Tibial nerve (tissue), 4 donors: Measurements from ENCODE around the gene JMJD7. TPM values are rescaled to one million over a fixed set of nuclear protein-coding genes. Genes with fewer than 3 reads are reported as not detected.

Experiments used
- DNase-seq, 2 donors: peaks; one replicate each; pipeline ENCODE4 v3.0.0-alpha.2; 2019; ENCODE audit warnings: low spot score in 2 of 2
- H3K27ac ChIP-seq, 4 donors: fragments of 200-600 bp; sonication (generic) in 3 of 4; one replicate each; pipeline ENCODE4 v1.5.1; 2017 to 2019; ENCODE audit warnings: mild to moderate bottlenecking in 1 of 4
- H3K27me3 ChIP-seq, 2 donors: fragments of 200-600 bp; sonication (generic) in 1 of 2; one replicate each; pipeline versions ENCODE4 v1.5.1 to v1.6.0; 2017 to 2019
- H3K36me3 ChIP-seq, 3 donors: fragments of 200-600 bp; sonication (generic); one replicate each; pipeline ENCODE4 v1.5.1; 2018 to 2019
- H3K4me1 ChIP-seq, 4 donors: fragments of 200-600 bp; sonication (generic) in 3 of 4; one replicate each; pipeline ENCODE4 v1.5.1; 2017 to 2019
- H3K4me3 ChIP-seq, 4 donors: fragments of 200-600 bp; sonication (generic) in 3 of 4; one replicate each; pipeline ENCODE4 v1.5.1; 2017 to 2019; ENCODE audit warnings: mild to moderate bottlenecking in 1 of 4, moderate library complexity in 1 of 4
- H3K9me3 ChIP-seq, 4 donors: fragments of 200-600 bp; sonication (generic) in 3 of 4; one replicate each; pipeline ENCODE4 v1.5.1; 2017 to 2019
- CTCF ChIP-seq, 5 experiments: fragments of 200-600 bp in 3 of 5; fragments of 450-650 bp in 2 of 5; sonication (generic) in 3 of 5; IDR thresholded peaks; one replicate each; pipeline ENCODE4 v1.5.1; 2016 to 2019; ENCODE audit warnings: antibody characterized with exemption in 5 of 5, mild to moderate bottlenecking in 3 of 5, moderate library complexity in 2 of 5
- EP300 ChIP-seq, 2 donors: sonication (generic); formaldehyde crosslinking; IDR thresholded peaks; one replicate each; pipeline ENCODE4 v1.6.1; 2017; ENCODE audit warnings: antibody characterized with exemption in 2 of 2, mild to moderate bottlenecking in 1 of 2
- POLR2A ChIP-seq, 2 donors: fragments of 450-650 bp; IDR thresholded peaks; one replicate each; pipeline ENCODE4 v1.6.1; 2017; ENCODE audit warnings: antibody characterized with exemption in 2 of 2, mild to moderate bottlenecking in 2 of 2, moderate library complexity in 2 of 2
- WGBS, 2 donors: methylation state at CpG; one replicate each; pipeline ENCODE4 v1.1.5; 2018; 5-methylcytosine and 5-hydroxymethylcytosine counted together
- total RNA-seq, 4 donors: library from RNA; depleted of rRNA; stranded (reverse); fragments of >200 nt; gene quantifications; one replicate each; pipeline ENCODE4 v1.1.0, GENCODE V29; 2016

Gene JMJD7
- total RNA-seq, 4 donors from 2014 or later: 9.0 to 16.8 (median 12.0) TPM

GRCh38 chr15:41874736-41875135 is 46.8 kb downstream of the JMJD7 start:
- H3K27me3 ChIP-seq: peaks cover 0 to 2% of the 10 kb centered on the region in 2 donors
- no peak overlapping the region for H3K4me3 ChIP-seq
- no peaks in the 10 kb centered on the region for H3K9me3 ChIP-seq
- H3K4me1 ChIP-seq: peaks cover 0 to 7% (median 0%) of the 10 kb centered on the region in 4 donors
- DNase-seq: no peak
- no peak overlapping the region for H3K27ac ChIP-seq
- WGBS, 2 donors: 85 to 89% methylated on average over 7 to 12 of the region's 12 CpGs
- TF ChIP-seq EP300 (IDR thresholded peaks at IDR 0.05) (no peak), POLR2A (IDR thresholded peaks at IDR 0.05) (no peak), CTCF (IDR thresholded peaks at IDR 0.05) (no peak)
- no peaks in the 10 kb centered on the region for H3K36me3 ChIP-seq

- H3K9me3 ChIP-seq: no peaks in the 10 kb centered on the region
- H3K27ac ChIP-seq: no peak overlapping the region
- WGBS, 2 donors: 76 to 85% methylated on average over 13 of the region's 13 CpGs
- H3K4me1 ChIP-seq: no peaks in the 10 kb centered on the region
- H3K27me3 ChIP-seq: peaks cover 0 to 15% of the 10 kb centered on the region in 2 donors
- no peak for DNase-seq
- no peaks in the 10 kb centered on the region for H3K36me3 ChIP-seq
- TF ChIP-seq POLR2A (IDR thresholded peaks at IDR 0.05) (no peak), CTCF (IDR thresholded peaks at IDR 0.05) (no peak), EP300 (IDR thresholded peaks at IDR 0.05) (no peak)
- H3K4me3 ChIP-seq: no peak overlapping the region
Observed at GRCh38 chr15:41876007-41876406, 48.1 kb downstream of the JMJD7 start.

- H3K4me1 ChIP-seq: peaks cover 0 to 5% (median 2%) of the 10 kb centered on the region in 4 donors
- H3K27me3 ChIP-seq: peaks cover 0 to 21% of the 10 kb centered on the region in 2 donors
- H3K27ac ChIP-seq: no peak overlapping the region
- H3K36me3 ChIP-seq: no peaks in the 10 kb centered on the region
- no peak for DNase-seq
- no peak overlapping the region for H3K4me3 ChIP-seq
- no peak for TF ChIP-seq POLR2A (IDR thresholded peaks at IDR 0.05)
- no peak for TF ChIP-seq EP300 (IDR thresholded peaks at IDR 0.05)
- TF ChIP-seq CTCF (IDR thresholded peaks at IDR 0.05): no peak
- 52 to 71% methylated on average over 7 of the region's 12 CpGs for WGBS, 2 donors
- no peaks in the 10 kb centered on the region for H3K9me3 ChIP-seq
Observed at GRCh38 chr15:41876689-41877088, 48.8 kb downstream of the JMJD7 start.

GRCh38 chr15:41877631-41878354 is 49.9 kb downstream of the JMJD7 start:
- Histone ChIP-seq H3K36me3 (no peaks in the 10 kb centered on the region), H3K27me3 (peaks cover 0 to 28% of the 10 kb centered on the region in 2 donors), H3K4me3 (no peak overlapping the region), H3K4me1 (peaks cover 0 to 14% (median 6%) of the 10 kb centered on the region in 4 donors), H3K9me3 (no peaks in the 10 kb centered on the region), H3K27ac (no peak overlapping the region)
- WGBS, 2 donors: 69 to 71% methylated on average over 4 to 12 of the region's 13 CpGs
- TF ChIP-seq POLR2A (IDR thresholded peaks at IDR 0.05): no peak
- TF ChIP-seq CTCF (IDR thresholded peaks at IDR 0.05): no peak
- DNase-seq: no peak

GRCh38 chr15:41878355-41878699 is 50.4 kb downstream of the JMJD7 start:
- 87 to 89% methylated on average over 3 to 10 of the region's 10 CpGs for WGBS, 2 donors
- TF ChIP-seq CTCF (IDR thresholded peaks at IDR 0.05): no peak
- no peak for TF ChIP-seq EP300 (IDR thresholded peaks at IDR 0.05)
- TF ChIP-seq POLR2A (IDR thresholded peaks at IDR 0.05): no peak
- H3K9me3 ChIP-seq: no peaks in the 10 kb centered on the region
- peaks cover 0 to 28% of the 10 kb centered on the region in 2 donors for H3K27me3 ChIP-seq
- H3K36me3 ChIP-seq: no peaks in the 10 kb centered on the region
- no peak overlapping the region for H3K4me3 ChIP-seq
- H3K27ac ChIP-seq: no peak overlapping the region
- no peak for DNase-seq
- H3K4me1 ChIP-seq: peaks cover 0 to 14% (median 6%) of the 10 kb centered on the region in 4 donors
